Osteocyte (in vitro differentiated cells): ENCODE results near the gene NGRN. TPM values are rescaled to one million over a fixed set of nuclear protein-coding genes. Genes with fewer than 3 reads are reported as not detected.
A peak's percentile ranks its signal among the peaks of the same experiment; 100 is the strongest.

Source experiments
- DNase-seq: peaks from one replicate; pipeline ENCODE4 v3.0.0; 2021; ENCODE audit warnings: mixed read lengths; ENCODE audit not compliant: unreplicated experiment; ENCODE audit errors: extremely low spot score
- H3K27ac Mint-ChIP-seq: one replicate; pipeline ENCODE4 v1.8.0; 2021; ENCODE audit warnings: mild to moderate bottlenecking, mixed read lengths; ENCODE audit not compliant: unreplicated experiment
- H3K27me3 Mint-ChIP-seq: one replicate; pipeline ENCODE4 v1.8.0; 2021; ENCODE audit warnings: mixed read lengths; ENCODE audit not compliant: unreplicated experiment
- H3K36me3 Mint-ChIP-seq: one replicate; pipeline ENCODE4 v1.8.0; 2021; ENCODE audit warnings: mixed read lengths; ENCODE audit not compliant: unreplicated experiment
- H3K4me1 Mint-ChIP-seq: one replicate; pipeline ENCODE4 v1.8.0; 2021; ENCODE audit warnings: mixed read lengths; ENCODE audit not compliant: unreplicated experiment
- H3K4me3 Mint-ChIP-seq: one replicate; pipeline ENCODE4 v1.8.0; 2021; ENCODE audit warnings: mild to moderate bottlenecking, moderate library complexity, mixed read lengths; ENCODE audit not compliant: unreplicated experiment
- H3K9me3 Mint-ChIP-seq: one replicate; pipeline ENCODE4 v1.8.0; 2021; ENCODE audit warnings: mixed read lengths; ENCODE audit not compliant: unreplicated experiment
- CTCF ChIP-seq: fragments of 200-600 bp; sonication (generic); IDR thresholded peaks from 2 replicates; pipeline ENCODE4 v1.5.0; 2021; ENCODE audit warnings: antibody characterized with exemption, mild to moderate bottlenecking, moderate library complexity
- total RNA-seq: library from RNA; stranded (reverse); gene quantifications from 2 replicates; pipeline ENCODE4 v1.2.1, GENCODE V29; 2021

The NGRN gene
- total RNA-seq, 1 donor from 2014 or later = 92.3 TPM

DNA sequence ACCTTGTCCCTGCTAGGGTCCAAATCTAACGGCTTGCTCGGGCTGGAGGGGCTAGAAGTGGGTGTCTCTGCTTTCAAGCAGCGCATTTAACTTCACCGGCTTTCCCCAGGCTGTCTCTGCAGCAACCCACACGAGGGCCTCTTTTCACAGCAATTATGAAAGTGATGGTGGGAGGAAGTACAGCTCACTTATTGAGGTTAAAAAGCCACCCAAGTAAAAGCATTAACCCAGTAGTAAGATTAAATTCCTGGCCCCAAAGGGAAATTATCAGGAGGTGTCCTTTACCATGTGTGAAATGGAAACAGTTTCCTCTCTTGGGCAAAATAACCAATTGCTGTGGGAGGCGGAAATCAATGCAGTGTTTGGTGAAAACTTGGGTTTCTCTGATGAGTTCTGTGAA, 41.1 kb downstream of the NGRN start:
- Mint-ChIP-seq H3K36me3 (no peaks in the 10 kb centered on the region), H3K4me1 (no peaks in the 10 kb centered on the region), H3K27ac (no peak overlapping the region), H3K27me3 (peaks cover 9% of the 10 kb centered on the region), H3K4me3 (no peak overlapping the region), H3K9me3 (no peaks in the 10 kb centered on the region)
- DNase-seq = peak; percentile 21
- no peak for TF ChIP-seq CTCF

DNA sequence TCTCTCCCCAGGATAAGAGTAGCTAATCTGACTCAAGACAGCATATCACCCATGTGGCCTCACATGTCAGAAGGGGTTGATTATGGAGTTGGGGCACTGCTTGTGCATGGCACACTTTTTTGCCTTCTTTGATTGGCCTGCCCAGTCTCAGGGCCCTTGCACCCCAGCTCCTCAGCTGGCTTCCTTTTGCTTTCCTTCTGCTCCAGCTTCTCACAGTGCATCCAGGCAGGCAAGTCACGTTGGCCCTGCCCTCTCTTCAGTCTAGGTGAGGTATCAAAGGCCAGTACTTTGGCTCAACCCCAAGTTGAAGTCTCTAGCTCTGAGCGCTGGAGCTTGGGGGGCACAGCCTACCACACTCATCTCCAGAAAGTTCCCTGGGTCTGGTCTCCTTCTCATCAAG, 42.2 kb downstream of the NGRN start:
- no peaks in the 10 kb centered on the region for H3K9me3 Mint-ChIP-seq
- no peak for TF ChIP-seq CTCF
- no peak overlapping the region for H3K27ac Mint-ChIP-seq
- DNase-seq = peak; percentile 69
- H3K27me3 Mint-ChIP-seq = peaks cover 19% of the 10 kb centered on the region
- H3K4me1 Mint-ChIP-seq = no peaks in the 10 kb centered on the region
- no peak overlapping the region for H3K4me3 Mint-ChIP-seq
- no peaks in the 10 kb centered on the region for H3K36me3 Mint-ChIP-seq

DNA sequence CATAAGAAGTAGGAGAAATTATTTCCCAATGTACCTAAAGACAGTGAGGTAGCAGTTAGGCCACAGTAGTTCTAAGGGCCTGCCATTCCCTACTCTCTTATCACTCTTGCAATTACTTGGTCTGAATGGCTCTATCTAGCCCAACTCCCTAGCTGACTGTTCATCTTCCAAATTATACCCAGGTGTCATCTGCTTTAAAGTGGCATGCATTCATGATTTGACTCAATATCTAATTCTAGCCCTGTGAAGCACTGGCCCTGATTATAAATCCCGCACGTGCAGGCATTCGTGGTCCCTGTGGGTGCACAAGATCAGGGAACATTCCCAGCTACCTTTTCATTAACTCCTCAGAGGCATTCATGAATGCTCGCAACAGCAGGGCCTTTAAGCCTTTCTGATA, 43.5 kb downstream of the NGRN start:
- no peaks in the 10 kb centered on the region for H3K9me3 Mint-ChIP-seq
- H3K4me3 Mint-ChIP-seq = no peak overlapping the region

DNA sequence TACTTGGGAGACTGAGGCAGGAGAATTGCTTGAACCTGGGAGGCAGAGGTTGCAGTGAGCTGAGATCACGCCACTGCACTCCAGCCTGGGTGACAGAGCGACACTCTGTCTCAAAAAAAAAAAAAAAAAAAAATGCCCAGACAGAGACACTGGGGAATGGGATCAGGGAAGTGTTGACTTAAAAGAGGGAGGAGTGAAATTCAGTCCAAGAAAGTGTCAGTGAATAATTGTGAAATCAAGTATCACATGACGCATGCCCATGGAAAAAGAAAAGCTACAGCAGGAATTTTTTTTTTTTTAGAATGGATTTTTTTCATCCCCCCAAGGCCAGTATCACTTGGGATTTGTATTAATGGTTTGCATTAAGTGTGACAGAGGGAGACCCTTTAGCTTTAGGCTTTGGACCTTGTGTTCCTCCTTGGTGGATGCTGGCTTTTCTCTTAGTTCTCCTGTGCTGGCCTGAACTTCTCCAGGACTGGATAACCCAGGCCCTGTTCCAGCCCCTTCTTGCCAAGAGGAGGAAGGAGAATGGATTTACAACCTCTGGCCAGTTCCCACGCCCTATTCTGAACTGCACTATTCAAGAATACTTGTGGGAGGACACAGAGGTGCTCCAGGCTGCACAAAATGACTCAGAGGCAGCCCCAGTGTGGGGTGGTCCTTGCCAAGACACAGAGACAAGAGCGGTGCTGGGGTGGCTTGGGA, 50.0 kb downstream of the NGRN start:
- H3K27ac Mint-ChIP-seq = peak overlapping the region; percentile 89
- no peak overlapping the region for H3K4me3 Mint-ChIP-seq
- DNase-seq = peak; percentile 70
- peaks cover 5% of the 10 kb centered on the region for H3K36me3 Mint-ChIP-seq
- H3K27me3 Mint-ChIP-seq = peaks cover 25% of the 10 kb centered on the region
- no peak for TF ChIP-seq CTCF
- no peaks in the 10 kb centered on the region for H3K9me3 Mint-ChIP-seq
- H3K4me1 Mint-ChIP-seq = peaks cover 19% of the 10 kb centered on the region

More for the DNA sequence above, 43.5 kb downstream of the NGRN start:
- DNase-seq = peak; percentile 36
- no peak overlapping the region for H3K27ac Mint-ChIP-seq
- TF ChIP-seq CTCF = no peak
- no peaks in the 10 kb centered on the region for H3K4me1 Mint-ChIP-seq
- H3K36me3 Mint-ChIP-seq = peaks cover 5% of the 10 kb centered on the region
- H3K27me3 Mint-ChIP-seq = peaks cover 25% of the 10 kb centered on the region

- H3K36me3 Mint-ChIP-seq = peaks cover 5% of the 10 kb centered on the region
- no peak for DNase-seq
- no peaks in the 10 kb centered on the region for H3K9me3 Mint-ChIP-seq
- peaks cover 24% of the 10 kb centered on the region for H3K4me1 Mint-ChIP-seq
- no peak for TF ChIP-seq CTCF
- H3K27ac Mint-ChIP-seq = peak overlapping the region; percentile 89
- H3K27me3 Mint-ChIP-seq = peaks cover 20% of the 10 kb centered on the region
- no peak overlapping the region for H3K4me3 Mint-ChIP-seq
Observed at GRCh38 chr15:90316139-90316538, 50.7 kb downstream of the NGRN start.
